Fibroblast of skin of back (primary cell): Measurements from ENCODE around the gene ETNPPL. TPM values are rescaled to one million over a fixed set of nuclear protein-coding genes. Genes with fewer than 3 reads are reported as not detected.

ENCODE experiments used
- DNase-seq: peaks from one replicate; pipeline ENCODE4 v3.0.0-alpha.2; 2013
- polyA plus RNA-seq, 2 experiments: library from polyadenylated mRNA; unstranded; fragments of 120-200 nt; gene quantifications; one replicate each; pipeline ENCODE4 v1.2.1, GENCODE V29; 2013; ENCODE audit not compliant: insufficient read length in 2 of 2

The ETNPPL gene
- not detected for polyA plus RNA-seq (2013, experiment 1 of 2; ENCODE audit: insufficient read length)
- polyA plus RNA-seq (2013, experiment 2 of 2; ENCODE audit: insufficient read length), result not detected

DNA sequence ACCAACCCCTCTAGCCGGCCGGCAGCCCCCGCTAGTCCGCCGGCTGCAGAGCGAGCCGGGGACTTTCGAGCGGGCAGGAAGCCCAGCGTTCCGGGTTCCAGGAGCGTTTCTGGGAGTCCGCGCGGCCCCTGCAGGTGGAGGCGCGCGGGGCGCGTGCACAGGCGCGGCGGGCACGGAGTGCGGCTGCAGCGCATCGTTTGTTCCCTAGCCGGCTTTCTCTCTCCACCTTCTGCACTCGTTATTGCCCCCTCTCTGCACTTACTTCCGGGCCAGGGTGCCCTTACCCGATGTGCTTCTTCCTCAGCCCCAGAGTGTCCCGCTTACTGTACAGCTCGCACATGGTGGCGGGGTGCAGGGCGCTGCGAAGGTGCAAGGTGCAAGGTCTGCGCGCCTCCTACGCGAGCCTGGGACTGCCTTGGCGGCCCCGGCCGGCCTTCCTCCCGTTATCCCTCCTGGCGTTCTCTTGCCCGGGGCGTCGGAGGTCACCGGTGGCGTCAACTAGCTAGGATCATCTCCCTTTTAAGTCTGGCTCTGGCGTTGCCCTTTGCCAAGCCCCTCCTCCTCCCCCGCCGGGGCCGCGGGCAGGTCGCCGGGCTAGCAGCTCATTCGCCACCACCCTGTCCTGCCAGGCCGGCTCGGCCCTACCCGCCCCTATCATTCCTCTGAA lies at the start of gene ETNPPL:
ETNPPL (minus strand) TSS at position 495 of the 667 bp plus-strand sequence; CDS start at position 340, 155 bp downstream.
- peak; percentile 18 for DNase-seq

DNA sequence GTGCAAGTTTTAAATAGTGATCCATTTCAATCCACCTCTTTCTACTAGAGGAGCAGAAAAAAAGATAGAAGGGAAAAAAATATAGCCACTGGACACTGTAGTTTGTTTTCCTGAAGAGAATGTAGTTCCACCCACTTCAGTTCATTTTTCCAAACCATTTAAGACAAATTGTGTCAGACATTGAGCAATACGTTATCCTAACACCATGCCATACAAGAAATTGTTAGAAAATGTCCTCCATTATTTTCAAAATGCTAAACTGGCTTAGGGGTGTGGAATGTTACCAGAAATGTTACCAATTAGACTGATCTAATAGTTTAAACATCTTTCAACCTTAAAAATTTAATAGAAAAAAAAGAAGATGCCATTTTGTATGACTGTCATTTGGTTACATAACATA lies 48.6 kb upstream of the ETNPPL start:
- no peak for DNase-seq

DNA sequence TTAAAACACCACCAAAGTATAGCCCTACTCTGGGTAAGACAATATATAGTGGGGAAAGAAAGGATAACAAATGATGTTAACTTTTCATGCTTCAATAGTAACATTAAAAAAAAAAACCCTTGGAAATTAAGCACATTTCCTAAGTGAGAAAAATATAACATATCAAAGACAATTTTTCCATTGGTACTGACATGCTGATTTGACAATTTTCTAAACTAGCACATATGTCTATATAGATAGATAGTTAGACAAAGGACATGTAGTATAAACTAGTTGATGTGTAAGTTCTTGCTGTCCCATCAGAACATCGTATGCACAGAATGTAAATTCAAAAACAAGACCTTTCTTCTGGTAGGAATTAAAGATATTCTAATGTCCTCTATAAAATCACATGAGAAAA lies 47.2 kb upstream of the ETNPPL start:
- no peak for DNase-seq

DNA sequence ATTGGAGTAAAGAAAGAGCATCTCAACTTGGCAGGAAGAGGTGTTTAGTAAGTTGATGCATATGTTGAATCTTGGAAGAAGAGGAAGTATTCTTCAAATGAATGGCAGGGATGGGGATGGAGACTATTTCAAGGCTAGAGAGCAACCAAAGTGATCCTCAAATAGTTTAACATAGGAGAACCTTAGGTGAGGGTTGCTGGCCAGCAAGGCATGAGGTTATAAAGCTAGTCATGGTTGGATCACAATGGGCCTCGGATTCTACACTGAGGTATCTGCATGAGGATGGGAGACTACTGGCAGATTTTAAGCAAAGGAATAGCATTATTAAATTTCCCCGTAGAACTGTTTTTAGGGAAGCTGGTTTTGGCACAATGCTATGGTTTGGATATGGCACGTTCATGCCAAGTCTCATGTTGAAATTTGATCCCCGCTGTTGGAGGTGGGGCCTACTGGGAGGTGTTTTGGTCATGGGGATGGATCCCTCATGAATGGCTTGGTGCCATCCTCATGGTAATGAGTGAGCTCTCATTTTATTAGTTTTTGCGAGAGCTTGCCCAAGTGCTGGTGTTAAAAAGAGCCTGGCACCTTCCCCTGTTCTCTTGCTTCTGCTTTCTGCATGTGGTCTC lies 41.9 kb upstream of the ETNPPL start:
- no peak for DNase-seq

DNA sequence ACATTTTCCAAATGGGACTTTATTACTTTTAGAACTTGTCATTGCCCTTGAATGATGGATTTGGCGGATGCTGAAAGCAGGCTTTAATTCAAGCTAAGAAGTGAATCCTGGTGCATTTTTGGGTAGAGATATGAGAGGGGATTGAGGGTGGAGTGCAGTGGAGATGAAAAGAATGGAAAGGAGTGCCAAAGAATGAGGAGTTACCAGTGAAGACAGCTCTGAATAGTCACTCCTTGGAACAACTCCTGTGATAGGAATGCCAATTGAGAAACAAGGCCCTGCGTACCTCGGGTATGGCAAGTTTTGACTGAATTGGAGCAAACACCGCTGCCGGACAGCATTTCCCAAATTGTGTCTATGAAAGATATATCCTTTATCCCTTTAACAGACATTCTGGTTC lies 36.5 kb upstream of the ETNPPL start:
- DNase-seq, result no peak

DNA sequence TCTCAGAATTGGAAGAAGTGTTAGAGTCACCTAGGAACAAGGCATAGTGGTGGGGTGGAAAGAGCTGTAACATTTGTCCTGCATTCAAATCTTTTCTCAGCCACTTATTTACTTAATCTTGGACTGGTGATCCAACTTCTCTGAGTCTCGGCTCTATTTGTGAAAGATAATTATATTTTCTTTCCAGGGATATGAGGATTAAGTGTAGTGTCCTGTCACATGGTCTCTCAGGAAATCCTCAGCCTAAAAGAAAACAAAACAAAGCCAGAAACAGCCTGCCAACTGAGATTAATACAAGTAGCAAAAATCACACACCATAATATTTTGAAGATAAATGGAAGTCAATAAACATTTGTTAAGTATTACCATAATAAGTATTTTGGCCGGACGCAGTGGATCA lies 33.3 kb upstream of the ETNPPL start:
- DNase-seq, result no peak

DNA sequence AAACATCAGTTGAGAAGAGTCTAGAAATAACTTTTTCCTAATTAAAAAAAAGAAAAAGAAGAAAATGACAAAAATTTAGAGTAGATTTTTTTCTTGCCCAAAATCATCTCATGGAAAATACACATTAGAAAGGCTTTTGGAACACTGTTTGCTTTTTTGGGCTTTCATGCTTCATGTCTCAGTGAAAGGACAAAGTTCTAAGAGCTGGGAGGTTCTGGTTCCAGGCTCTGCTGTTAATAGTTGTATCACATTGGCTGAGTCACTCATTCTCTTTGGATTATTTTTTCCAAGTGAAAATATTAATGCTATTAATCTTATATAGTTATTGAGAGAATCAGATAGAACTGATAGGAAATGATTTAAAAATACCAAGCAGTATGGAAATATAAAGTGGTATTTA lies 32.9 kb upstream of the ETNPPL start:
- DNase-seq, result no peak

DNA sequence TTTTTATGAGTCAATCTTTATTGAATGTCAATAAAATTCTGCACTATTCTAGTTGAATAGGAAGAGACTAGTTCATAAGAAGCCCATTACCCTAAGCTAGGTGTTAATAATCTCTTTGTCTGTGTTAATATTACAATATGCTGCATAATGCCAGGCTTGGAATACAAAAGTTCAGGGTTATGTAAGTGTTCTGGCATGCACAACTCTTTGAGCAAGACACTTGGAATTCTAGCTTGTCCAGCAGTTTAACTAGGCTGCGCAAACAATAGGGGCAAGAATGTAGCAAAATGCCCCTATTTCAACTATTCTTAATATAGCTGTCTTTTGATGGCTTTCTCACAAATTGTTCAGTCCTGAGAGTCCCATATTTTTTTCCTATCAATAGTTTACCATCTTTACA lies 31.3 kb upstream of the ETNPPL start:
- peak; percentile 67 for DNase-seq

DNA sequence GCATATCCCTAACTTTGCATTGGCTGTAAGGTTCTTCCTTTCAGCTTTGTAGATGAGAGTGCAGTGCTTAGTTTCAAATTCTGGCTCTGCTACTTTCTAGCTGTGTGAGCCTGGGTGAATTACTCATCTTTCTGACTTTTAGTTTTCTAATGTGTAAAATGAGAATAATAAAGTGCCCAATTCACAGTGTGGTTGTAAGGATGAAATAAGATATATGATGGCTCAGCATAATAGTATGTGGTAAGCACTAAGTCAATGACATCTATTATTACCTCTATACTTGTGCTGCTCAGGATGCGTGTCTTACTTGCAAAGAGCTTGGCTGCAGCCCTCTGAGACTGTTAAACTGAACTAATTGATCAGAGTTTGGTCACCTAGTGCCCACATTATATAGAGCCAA lies 30.6 kb upstream of the ETNPPL start:
- DNase-seq, result peak; percentile 15

DNA sequence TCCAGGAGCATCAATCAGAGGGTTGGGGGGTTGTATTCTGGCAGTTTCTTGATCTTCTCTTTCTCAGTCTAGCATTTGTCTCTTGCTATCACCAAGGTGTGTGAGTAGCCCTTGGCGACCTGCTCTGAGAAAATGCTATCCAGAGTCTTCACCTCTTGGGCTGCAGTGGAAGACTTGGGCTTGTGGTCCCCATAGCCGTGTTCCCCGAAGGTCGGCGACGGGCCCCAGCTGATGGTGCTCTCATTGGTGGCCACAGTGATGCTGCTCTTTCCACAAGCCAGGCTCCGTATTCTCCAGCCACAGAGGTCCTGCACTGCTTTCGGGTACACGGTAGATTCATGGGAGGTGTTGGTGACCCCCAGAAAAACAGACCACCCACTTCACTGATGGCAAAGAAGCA lies 25.9 kb upstream of the ETNPPL start:
- DNase-seq, result no peak

DNA sequence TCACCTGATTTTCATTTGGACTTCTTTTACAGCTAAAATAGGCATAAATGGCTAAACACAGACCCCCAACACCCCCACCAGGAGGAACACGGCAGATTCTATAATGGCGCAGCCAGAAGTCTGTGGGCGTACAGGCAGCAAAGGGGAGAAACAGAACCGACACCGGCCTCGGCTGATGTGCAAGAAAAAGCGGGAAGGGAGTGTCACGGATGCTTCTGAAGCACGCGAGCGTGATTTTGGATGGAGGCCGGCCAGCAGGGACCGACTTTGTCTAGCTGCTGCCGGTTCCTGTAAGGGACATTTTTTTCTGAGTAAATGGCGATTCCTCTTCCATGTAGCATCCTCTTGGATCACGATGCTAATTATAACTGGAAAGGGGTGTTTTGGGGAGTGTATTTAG lies 24.9 kb upstream of the ETNPPL start:
- no peak for DNase-seq

DNA sequence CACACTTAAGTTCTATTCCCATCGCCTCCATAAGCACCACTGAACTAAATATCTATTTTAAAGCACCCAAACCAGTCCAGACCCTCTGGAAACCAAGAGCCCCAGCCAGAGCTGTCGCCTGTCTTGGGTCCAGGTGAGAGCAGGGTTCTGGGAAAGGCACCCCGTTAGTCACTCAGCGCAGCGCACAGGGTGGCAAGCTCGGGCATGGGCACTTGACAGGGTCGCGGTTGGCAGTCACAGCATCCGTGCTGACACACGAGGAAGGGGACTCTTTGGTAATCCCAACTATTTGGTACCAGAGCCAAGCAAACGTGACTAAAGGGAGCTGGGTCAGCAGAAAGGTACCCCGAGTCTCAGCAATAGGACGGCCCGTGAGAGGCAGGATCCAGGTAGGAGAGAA lies 24.3 kb upstream of the ETNPPL start:
- DNase-seq, result no peak

DNA sequence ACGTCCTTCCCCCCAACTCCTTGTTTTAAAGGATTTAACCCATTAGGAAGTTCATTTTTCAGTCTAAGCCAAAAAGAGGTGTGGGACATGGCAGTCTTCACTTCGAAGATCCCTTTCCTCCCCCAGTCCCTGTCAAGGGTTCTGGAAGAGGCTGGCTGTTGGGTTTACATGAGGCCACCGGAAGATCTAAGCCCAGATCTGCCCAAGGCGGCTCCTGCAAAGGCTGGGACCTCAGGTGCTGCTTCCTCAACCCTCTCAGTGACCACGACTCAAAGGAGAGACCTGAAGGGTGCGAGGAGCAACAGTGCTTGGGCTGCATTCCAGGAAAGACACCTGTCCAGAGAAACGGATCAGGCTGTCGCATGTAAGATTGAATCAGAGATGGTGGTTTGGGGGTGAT lies 23.5 kb upstream of the ETNPPL start:
- DNase-seq, result no peak

DNA sequence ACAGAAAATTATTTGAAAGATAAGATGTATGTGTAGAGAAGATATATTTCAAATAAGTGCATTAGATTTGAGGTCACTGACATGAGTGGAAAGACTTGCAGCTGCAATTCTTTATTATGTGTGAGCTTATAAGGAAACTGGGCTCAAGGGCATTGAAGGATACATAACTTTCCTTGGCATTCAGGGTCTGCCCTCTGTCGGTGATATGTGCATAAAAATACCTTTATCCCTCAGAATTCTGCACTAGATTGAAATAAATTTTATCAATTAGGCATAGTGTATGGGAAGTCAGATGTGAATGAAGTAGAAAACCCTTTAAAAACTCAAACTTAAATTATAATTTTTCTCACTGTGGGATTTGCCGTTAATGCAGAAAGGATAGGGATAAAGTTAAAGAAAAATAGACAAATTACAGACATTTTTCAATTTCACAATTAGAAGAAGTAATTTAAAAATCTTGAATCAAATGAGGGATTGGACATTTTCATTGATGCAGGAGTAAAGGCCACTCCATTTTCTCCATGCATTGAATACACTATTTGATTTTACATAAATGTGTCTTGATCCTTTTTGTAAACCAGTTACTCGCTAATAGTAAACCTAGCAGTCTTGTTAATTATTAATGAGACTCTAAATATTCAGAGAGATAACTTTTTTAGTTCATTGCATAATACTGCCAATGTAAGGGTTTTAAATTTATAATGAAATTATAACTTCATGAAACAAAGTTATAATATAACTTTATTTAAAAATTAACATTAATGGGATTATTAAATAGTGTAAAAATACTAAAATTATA lies 21.0 kb upstream of the ETNPPL start:
- DNase-seq, result no peak

DNA sequence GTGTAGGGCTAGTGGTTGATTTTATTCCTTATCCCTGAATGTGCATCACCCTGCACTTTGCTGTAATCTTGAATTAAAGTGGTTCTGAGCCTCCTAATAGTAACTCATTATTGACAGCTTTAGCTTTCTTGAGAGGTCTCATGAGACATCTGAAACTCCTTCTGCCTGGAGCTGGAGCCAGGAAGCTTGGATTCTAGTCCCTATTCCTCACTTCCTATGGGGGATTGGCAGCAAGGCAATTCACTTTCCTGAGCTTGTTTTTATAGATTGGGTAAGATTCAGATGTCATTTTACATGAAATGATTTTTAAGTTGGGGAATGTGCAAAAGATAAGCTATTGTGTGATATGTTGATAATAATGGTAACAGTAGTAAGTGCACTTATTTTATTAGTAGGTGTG lies 17.1 kb upstream of the ETNPPL start:
- DNase-seq, result no peak

DNA sequence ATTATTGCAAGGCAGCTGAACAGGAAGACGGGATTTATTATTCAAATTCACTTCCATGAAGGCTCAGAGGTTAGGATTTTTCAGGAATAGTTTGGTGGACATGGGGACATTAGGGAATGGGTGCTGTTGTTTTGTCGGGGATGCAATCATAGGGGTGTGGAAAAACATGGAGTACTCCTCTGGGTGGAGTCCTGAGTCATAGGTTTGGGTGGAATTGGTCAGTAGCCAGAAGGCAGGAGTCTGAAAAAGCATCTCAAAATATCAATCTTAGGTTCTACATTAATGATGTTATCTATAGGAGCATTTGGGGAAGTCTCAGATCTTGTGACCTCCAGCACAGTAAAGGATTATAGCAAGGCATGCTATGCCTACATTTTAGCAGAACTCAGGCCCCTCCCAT lies 14.5 kb upstream of the ETNPPL start:
- no peak for DNase-seq

DNA sequence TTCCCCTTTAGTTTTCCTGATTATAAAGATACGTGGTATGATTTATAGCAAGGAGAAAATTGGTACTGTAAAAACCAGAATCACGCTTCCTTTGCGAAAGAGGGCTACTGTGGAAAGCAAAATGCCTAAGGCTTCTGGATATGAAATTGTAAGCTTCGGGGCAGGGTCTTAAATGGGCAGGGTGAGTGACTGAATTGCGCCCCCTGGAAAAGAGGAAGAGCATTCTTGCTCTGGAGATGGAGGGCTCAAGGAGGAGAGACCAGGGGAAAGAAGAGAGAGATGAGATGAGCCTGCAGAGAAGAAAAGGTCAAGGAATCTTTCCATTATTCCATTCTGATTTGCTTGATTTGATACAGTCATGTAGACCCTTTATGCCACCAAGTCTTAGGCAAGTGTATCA lies 13.1 kb upstream of the ETNPPL start:
- no peak for DNase-seq

DNA sequence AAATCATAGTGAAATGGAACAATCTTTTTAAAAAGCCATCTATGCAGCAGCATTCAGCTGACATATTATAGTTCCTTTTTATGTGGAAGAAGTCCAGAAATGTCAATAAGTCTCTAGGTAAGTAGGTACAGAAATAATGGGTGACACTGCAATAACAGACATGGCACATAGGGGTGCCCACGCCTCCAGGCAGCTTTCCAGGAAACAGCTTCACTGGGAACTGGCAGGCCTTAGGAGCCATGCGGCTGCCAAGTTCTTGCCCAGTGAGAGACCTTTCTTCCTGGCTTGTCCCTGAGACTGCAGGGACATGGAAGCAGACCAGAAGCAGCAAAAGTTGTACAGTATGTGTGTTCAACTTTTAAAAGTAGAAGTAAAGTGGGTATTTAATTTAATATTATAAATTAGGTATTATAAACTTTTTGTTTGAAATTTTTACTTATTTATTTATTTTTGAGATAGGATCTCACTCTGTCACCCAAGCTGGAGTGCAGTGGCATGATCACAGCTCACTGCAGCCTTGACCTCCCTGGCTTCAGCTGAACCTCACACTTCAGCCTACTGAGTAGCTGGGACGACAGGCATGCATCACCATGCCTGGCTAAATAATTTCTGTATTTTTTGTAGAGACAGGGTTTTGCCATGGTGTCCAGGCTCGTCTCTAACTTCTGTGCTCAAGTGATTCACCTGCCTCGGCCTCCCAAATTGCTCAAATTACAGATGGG lies 12.1 kb upstream of the ETNPPL start:
- DNase-seq, result no peak

DNA sequence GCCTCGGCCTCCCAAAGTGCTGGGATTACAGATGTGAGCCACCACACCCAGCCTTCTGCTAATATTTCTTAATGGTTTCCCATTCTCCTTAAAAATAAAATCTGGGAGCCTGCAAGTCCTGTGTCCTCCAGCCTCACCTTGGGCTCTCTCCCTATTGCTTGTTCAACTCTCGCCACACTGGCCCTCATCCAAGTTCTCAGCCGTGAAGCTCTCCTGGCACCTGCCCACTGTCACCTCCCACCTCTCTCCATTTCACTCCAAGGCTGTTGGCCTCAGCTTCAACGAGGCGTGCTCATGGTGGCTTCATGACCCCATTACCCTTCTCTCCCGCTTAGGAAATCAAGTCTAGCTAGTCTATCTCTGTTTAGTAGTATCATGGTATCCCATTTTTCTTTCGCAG lies 9.5 kb upstream of the ETNPPL start:
- DNase-seq, result no peak

DNA sequence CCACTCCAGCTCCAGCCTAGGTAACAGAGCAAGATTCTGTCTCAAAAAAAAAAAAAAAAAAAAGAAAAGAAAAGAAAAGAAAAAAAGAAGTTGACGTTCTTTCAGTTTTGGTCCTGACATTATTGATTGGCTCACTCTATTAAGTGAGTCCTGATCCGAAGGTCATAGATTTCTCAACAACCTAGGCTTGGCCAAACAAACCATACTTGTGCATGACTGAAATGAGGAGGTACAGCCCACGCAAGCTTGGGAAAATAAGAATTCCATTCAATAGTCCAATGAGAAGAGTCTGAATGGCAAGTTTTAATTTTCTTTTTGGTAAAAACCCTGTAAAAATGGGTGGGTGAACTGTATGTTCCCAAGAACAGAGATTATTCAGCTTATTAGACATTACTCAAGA lies 3.2 kb upstream of the ETNPPL start:
- no peak for DNase-seq

DNA sequence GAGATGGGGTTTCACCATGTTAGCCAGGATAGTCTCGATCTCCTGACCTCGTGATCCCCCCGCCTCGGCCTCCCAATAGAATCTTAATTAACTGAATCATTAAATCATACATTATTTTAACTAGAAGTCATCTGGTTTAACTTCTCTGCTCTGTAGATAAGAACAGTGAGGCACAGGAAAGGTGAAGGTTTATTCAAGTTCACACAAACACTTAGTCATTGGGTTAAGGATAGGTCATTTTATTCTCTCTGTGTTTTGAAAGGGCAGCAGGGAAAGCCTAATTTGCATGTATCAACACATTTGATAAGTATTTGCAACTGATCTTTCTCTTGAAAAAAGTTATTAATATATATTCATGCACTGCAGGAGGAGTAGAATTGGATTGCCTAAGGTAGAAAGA lies 1.1 kb upstream of the ETNPPL start:
- DNase-seq, result no peak

DNA sequence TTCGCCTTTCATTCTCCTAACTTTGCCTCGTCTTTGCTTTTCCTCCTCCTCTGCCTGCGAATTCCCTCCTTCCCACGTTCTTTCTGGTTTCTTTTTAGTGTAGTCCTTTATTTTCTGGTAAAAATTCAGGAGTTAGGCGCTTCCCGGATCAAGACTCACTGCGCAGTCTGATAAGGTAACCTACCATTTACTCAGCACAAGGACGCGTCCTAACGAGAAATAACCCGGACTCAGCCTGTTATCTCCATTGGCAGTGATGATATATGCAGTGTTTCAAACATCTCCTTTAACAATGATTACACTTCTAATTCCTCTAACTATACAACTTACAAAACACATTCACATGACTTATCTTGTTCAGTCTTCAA lies 357 bp upstream of the ETNPPL start:
- no peak for DNase-seq

DNA sequence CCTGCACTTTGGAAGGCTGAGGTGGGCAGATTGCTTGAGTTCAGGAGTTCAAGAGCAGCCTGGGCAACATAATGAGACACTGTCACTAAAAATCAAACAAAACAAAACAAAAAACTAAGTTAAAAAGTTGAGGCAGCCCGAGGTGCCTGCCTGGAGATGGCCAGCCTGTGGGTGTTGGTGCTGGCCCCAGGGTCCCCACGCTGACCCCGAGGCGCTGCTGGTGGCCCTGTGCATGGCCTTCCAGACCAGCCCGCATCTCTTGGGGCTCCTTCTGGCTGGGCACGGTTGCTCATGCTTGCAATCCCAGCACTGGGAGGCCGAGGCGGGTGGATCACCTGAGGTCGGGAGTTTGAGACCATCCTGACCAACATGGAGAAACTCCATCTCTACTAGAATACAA lies 4.4 kb downstream of the ETNPPL start:
- DNase-seq, result no peak
